LoVo (cell line): ENCODE results near the gene STAB2.
A peak's percentile ranks its signal among the peaks of the same experiment; 100 is the strongest.
"Not testable (repeated sequence)": the region's sequence is repeated elsewhere in the genome, so short reads cannot be mapped to it uniquely, and the experiment has no call there.

Experiments
- DNase-seq: peaks from one replicate; pipeline ENCODE4 v3.0.0-alpha.2; 2016; ENCODE audit warnings: low spot score

STAB2 gene

GRCh38 chr12:103653568-103654173 is 66.6 kb downstream of the STAB2 start:
- not testable (repeated sequence) for DNase-seq

DNA sequence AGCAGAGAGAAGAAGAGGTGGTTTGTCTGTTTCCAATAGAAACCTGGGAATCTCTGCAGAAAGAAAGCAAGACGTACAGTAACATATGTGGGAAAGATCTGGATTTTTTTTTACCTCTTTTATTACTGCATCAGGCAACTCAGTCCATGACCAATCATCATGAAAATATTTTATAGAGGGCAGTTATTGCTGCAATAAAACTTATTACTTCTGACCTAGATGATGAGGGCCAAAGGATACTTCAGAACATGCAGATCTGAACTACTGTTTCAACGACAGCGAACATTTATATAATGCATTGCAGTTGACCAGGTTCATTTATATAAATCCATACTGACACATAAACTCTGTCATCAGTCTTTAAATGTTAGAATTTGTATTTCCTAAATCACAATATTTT is 67.7 kb downstream of the STAB2 start:
- DNase-seq: peak; percentile 20

GRCh38 chr12:103656291-103656690 is 69.2 kb downstream of the STAB2 start:
- DNase-seq: no peak

- DNase-seq: no peak
Measured at GRCh38 chr12:103657331-103657730, 70.3 kb downstream of the STAB2 start.

GRCh38 chr12:103664626-103665025 is 77.6 kb downstream of the STAB2 start:
- no peak for DNase-seq

DNA sequence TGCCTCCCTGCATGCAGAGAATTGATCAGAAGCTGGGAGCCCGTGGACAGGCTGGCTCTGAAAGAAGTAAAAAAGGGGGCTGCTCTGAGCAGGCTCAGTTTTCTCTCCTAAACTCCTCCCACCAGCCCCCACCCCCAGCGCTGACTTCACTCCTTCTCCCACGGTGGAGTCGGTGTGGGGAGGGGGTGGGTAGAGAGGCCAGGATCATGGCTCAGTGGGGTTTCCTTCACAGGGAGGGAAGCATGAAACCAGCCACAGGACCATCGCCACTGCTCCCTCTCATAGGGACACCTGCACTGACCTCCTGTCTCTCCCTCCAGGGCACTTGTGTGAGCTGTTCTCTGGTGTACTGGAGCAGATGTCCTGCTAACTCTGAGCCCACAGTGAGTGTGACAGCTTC is 78.9 kb downstream of the STAB2 start:
- DNase-seq: no peak

GRCh38 chr12:103667125-103667524 is 80.1 kb downstream of the STAB2 start:
- no peak for DNase-seq

DNA sequence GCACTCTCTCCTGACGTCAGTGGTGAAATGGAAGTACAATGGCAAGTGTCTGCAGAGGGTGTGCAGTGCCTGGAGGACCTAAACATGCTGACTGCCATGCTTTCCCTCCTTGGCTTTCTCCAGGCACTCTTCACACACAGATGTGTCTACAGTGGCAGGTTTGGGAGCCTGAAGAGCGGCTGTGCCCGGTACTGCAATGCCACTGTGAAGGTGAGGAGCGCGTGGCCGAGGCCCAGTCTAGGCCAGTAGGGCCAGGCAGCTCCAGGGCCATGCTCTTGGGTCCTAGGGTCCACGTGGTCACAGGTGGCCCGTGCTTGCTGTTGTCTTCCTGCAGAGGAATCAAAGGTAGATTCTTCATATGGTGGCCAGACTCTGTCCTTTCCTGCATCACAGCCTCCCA is 81.4 kb downstream of the STAB2 start:
- no peak for DNase-seq

- DNase-seq: no peak
Measured at GRCh38 chr12:103671367-103671766, 84.3 kb downstream of the STAB2 start.

GRCh38 chr12:103672401-103673119 is 85.5 kb downstream of the STAB2 start:
- DNase-seq: peak; percentile 78

DNA sequence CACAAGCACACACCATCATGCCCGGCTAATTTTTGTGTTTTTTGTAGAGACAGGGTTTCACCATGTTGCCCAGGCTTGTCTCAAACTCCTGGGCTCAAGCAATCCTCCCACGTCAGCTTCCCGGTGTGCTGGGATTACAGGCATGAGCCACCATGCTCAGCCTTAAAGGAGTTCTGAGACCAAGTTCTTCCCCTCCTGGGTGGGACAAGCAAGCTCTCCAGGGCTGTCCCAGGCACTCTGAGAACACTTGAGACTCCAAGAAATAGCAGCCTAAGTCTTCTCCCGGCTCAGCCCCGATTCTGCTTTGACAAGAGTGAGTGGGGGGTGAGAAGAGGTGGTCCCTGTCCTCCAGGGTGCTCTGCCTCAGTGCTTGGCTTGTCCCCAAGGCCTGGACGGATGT is 86.4 kb downstream of the STAB2 start:
- no peak for DNase-seq

GRCh38 chr12:103673891-103674375 is 86.9 kb downstream of the STAB2 start:
- DNase-seq: peak; percentile 60

DNA sequence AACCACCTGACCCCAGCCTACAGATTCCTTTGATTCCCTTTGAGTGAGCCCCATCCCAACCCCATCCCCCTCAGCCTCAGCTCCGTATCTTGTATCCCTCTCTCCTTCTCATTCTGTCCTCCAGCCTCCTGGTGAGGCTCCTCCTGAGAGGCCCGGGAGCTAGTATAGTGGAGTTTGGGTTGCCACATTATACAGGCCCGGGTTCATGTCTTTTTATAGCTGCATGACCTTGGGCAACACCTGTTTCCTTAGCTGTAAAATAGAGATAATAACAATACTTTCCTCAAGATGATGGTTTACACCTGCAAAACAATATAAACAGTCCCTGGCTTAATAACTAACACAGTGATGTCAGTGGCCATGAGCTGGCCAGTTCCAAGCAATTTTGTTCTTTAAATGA is 89.8 kb downstream of the STAB2 start:
- no peak for DNase-seq

- DNase-seq: no peak
Measured at GRCh38 chr12:103677341-103677740, 90.3 kb downstream of the STAB2 start.

DNA sequence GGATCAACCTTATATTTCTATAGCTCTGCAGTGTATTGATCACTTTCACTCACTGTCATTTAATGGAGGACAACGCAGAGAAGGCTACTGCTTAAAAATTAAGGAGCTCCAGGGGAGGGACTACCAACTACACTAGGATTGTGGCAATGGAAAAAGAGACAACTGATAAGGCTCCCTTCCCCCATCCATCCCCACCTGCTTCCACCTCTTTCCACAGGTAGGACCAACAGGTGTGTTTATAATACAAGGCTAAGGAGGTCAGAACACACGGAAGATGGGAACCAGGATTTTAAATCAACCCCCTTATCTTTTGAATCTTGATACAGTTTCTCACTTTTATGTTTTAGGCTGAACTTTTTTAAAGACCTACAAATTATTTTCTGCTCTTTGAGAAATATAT is 90.8 kb downstream of the STAB2 start:
- DNase-seq: no peak

- DNase-seq: no peak
Measured at GRCh38 chr12:103679421-103680170, 92.5 kb downstream of the STAB2 start.

- DNase-seq: no peak
Measured at GRCh38 chr12:103680591-103681141, 93.6 kb downstream of the STAB2 start.

DNA sequence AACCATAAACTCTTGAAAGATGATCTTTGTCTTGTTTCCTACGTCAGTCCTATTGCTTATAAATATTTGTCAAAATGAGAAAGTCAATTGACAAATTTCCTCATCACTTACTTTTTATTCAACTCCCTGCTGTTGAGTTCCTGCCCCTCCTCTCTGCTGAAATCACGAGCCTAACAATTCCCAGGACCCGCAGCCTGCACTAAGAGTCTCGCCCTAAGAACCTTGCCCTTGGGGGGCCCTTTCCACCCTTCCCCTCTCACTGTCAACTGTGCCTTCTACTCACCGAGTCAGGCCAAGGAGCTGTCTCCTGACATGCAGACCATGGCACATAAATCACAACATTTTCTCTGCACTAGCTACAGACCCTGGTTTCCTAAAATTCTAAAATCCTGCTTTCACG is 99.0 kb downstream of the STAB2 start:
- no peak for DNase-seq

DNA sequence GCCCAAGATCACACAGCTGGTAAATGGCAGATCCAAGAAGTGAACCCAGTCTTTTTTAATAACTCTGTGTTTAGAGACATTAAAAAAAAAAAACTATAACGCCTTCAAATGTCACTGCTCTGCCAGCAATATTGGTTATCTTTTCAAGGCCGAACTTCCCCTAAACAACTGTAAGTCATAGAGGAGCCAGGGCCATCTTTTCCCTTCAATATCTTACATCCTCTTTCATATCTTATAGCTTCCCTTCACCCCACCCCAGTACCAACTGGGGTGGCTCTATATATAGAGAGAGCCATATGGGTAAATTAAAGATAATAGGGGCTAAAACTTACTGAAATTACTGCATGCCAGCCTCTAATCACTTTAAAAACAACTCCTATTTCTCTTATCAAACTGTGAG is 100.2 kb downstream of the STAB2 start:
- no peak for DNase-seq

DNA sequence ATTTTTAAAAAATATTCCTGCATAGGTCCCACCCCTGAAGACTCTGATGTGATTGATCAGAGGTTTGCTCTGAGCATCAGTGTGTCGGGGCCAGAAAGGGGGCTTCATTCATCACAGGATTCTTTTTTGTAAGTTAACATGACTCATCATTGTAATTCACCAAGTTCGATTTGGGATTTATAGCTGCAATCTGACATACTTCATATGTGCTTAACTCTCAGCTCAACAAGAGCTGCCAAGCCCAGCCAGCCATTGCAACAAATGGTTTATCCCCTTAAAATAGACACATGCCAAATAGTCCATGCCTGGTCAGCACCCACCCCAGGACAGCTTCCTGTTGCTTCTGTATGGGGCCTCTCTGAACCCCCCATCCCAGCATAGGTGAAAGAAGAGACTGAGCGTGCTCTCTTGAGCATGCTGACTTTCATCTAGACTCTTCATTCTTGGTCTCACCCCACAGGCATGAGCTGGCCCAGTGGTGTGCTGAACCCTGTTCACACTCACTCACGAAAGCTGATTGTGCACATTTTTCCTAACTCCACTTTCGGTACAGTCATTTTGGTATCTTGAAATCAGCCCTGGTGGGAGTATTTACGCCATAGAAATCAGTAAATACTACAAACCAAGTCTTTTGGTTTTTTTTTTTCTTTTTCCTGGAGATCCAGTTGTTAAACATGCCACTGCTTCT is 101.4 kb downstream of the STAB2 start:
- no peak for DNase-seq

GRCh38 chr12:103690426-103690825 is 103.4 kb downstream of the STAB2 start:
- no peak for DNase-seq

DNA sequence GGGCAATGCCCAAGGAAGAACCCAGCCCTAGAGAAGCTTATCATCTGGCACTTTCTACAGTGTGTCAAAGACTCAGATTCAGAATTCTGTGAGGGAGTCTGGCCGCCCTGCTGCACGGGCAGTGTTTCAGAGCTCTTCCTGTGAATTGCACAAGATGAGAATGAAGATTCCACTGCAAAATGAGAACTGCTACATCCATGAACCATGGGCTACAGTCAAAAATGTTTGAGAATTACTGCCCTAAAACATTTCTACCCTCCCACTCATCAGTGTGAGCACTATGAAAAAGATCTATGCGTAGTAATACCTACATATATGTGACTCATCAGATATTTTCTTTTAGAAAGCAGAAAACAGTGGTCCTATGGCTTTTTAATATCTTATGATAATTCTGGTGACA is 104.0 kb downstream of the STAB2 start:
- no peak for DNase-seq
